ENCODE data around the gene PDE6G. TPM values are rescaled to one million over a fixed set of nuclear protein-coding genes. Genes with fewer than 3 reads are reported as not detected.

The PDE6G gene
- total RNA-seq, 1 donor from 2014 or later, result not detected

- no peak for DNase-seq (ENCODE audit: low spot score)
Measured at GRCh38 chr17:81662002-81662401, 5.7 kb upstream of the PDE6G start.

DNA sequence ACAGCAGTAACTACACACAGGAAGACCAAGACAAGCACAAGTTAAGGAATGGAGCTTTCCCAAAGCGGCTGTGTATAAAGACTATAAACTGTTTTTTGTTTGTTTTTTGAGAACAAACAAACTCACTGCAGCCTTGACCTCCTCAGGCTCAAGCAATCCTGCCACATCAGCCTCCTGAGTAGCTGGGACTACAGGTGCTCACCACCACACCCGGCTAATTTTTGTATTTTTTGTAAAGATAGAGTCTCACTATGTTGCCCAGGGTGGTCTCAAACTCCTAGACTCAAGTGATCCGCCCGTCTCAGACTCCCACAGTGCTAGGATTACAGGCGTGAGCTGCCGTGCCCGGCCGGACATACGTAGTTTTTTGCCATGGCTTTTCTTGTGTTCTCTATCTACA, 4.1 kb upstream of the PDE6G start:
- DNase-seq (ENCODE audit: low spot score), result no peak

DNA sequence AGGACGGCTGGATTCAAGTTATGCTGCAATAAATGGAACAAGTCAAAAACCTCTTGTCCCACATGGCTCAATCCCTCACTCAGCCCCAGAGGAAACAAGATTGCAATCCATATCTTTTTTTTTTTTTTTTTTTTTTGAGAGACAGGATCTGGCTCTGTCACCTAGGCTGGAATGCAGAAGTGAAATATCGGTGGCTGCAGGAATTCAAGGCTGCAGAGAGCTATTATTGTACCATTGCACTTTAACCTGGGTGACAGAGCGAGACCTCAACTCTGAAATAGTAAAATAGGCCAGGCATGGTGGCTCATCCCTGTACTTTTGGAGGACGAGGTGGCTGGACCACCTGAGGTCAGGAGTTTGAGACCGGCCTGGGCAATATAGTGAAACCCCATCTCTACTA, 2.7 kb upstream of the PDE6G start:
- no peak for DNase-seq (ENCODE audit: low spot score)

DNA sequence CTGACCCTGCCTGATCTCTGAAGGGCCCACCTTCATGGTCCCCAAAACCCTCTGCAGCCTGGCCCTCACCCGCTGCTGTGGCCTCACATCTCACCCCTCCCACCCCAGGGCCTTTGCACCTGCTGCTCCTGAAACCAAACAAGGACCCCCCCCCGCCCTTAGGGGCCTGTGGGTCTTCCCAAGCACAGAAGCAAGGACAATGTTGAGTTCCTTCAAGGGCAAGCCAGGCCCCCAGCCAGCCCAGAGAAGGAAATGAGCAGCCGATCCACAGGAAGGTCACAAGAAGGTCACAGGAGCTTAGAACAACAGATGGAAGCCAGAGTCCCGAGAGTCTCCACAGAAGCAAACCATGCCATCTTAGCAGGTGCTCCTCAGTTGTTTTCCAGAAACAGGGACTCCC, 493 bp upstream of the PDE6G start:
- no peak for DNase-seq (ENCODE audit: low spot score)

- DNase-seq (ENCODE audit: low spot score), result no peak
Measured at GRCh38 chr17:81655378-81656117, 794 bp downstream of the PDE6G start.

GRCh38 chr17:81652906-81653771, 3.2 kb downstream of the PDE6G start:
- no peak for DNase-seq (ENCODE audit: low spot score)

DNA sequence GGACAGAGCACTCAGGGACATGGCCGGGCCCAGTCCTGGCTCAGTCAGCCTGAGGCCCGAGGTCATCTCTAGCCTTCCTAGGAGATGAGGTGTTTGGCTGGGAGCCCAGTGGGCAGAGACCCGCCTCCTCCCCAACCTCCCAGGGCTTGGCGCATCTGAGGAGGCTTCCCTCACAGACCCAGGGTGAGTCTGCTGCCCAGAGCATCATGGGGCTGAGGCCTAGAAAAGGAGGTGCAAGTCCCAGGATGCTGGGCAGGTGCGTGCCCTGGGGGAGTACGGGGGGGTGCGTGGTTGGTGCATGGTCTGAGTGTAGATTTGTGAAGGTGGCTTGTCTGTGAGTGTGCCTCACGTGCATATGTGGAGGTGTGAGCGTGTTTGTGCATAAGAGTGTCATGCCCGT, 4.7 kb downstream of the PDE6G start:
- peak; percentile 13 for DNase-seq (ENCODE audit: low spot score)

DNA sequence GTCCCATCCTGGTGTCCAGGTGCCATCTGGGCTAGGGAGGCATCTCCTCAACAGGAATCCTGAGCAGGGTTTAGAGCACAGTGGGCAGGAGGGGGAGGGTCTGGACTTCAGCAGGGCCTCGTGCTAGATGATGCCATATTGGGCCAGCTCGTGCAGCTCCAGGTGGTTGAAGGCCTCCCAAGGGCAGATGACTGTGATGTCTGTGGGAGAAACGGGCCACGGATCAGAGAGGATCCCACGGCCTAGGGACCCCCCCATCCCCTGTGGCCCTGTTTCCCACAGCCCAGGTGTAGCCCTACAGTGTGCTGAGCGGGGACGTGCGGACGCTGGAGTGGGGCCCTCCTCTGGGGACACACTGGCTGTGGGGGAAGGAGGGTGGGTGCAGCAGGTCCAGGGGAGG, 5.4 kb downstream of the PDE6G start:
- no peak for DNase-seq (ENCODE audit: low spot score)

GRCh38 chr17:81648707-81649085, 7.6 kb downstream of the PDE6G start:
- DNase-seq (ENCODE audit: low spot score), result no peak

GRCh38 chr17:81648013-81648706, 8.2 kb downstream of the PDE6G start:
- no peak for DNase-seq (ENCODE audit: low spot score)

DNA sequence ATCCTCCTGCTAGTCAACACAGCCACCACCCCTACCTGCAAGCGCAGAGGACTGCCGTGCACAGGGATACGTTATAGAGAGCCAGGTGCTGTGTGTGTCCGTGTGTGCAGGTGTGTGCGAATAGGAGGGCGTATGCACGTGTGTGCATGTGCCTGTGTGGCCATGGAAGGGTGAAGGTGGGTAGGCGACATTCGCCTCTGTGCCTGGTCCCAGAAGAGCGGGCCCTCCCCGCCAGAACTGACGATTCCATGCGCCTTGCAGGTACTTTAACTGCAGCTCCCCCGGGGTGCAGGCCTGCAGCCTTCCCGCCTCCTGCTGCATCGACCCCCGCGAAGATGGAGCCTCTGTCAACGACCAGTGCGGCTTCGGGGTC, 8.7 kb downstream of the PDE6G start:
- no peak for DNase-seq (ENCODE audit: low spot score)

GRCh38 chr17:81646869-81647600, 9.3 kb downstream of the PDE6G start:
- no peak for DNase-seq (ENCODE audit: low spot score)

DNA sequence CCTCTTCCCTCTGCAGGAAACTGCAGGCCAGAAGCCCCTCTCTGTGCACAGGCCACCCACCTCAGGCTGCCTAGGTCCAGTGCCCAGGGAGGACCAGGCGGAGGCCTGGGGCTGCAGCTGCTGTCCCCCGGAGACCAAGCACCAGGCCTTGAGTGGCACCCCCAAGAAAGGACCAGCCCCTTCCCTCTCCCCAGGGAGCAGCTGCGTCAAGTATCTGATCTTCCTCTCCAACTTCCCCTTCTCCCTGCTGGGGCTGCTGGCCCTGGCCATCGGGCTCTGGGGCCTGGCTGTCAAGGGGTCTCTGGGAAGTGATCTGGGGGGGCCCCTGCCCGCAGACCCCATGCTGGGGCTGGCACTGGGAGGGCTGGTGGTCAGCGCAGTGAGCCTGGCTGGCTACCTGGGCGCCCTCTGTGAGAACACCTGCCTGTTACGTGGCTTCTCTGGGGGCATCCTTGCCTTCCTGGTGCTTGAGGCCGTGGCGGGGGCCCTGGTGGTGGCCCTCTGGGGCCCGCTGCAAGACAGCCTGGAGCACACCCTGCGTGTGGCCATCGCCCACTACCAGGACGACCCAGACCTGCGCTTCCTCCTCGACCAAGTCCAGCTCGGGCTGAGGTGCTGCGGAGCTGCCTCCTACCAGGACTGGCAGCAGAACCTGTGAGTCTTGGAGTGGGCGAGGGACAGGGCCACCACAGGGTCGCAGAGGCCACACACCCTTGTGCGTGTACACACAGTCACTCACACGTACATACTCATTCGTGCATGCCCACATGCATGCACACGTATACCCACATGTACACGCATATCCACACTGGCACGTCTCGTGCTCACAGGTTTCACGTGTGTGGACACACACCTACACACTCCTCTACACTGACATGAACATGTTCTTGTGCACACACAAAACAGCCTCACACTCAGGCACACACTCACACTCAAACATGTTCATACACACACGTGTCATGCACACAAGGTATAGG, 11.1 kb downstream of the PDE6G start:
- no peak for DNase-seq (ENCODE audit: low spot score)

DNA sequence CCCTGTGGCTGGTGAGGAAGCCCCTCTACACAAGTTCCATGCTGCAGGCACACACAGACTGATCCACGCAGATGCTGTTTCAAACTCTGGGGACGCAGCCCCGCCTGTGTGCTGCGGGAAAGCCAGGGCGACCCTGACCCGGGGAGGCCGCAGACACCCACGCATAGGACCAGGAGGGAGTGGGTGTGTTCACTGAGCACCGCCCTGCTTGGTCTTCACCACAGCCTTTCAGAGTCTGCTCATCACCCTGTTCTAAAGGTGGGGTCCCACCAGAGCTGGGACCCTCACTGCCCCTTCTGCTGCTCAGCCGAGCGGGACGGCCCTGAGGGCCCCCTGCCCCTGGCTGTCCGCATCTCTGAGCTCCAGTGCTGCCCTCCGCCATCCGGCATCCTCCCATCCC, 11.8 kb downstream of the PDE6G start:
- no peak for DNase-seq (ENCODE audit: low spot score)

DNA sequence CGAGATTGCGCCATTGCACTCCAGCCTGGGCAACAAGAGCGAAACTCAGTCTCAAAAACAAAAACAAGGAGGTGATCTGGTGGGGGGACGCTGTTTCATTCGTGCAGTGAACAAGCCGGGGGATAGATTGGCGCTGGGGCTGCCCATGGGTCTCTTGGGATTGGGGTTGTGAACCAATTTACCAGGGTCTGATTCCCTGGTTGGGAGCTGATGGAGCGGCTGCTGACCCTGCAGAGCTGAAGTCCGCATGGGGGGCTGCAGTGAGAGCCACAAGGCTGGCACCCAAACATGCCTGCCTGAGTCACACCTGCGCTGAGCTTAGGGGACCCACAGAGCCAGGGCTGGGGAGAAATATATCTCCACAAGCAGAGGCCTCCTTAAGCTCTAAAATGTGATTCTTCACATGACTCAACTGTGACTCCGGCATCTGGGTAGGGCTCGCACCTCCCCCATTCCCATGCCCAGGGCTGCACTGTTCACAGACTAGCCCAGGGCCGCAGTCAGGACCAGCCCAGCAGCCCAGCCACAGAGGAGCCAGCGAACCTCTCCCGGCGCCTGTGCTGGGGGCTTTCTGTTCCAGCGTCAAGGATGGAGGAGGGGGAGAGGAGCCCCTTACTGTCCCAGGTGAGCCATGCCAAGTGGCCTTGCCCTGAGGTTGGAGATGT, 14.4 kb downstream of the PDE6G start:
- DNase-seq (ENCODE audit: low spot score), result no peak

DNA sequence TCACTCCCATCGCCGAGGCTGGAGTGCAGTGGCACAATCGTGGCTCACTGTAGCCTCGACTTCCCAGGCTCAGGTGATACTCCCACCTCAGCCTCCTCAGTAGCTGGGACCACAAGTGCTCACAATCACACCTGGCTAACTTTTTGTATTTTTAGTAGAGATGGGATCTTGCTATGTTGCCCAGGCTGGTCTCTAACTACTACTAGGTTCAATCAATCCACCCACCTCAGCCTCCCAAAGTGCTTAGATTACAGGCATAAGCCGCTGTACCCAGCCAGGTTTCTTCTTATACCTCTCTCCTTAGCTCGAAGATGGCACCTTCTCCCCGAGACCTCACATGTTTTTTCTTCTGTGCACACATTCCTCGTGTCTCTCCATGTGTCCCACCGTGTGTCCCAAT, 16.3 kb downstream of the PDE6G start:
- DNase-seq (ENCODE audit: low spot score), result no peak

GRCh38 chr17:81638683-81639082, 17.7 kb downstream of the PDE6G start:
- no peak for DNase-seq (ENCODE audit: low spot score)

GRCh38 chr17:81636505-81637288, 19.6 kb downstream of the PDE6G start, which contains the start of the genes NPLOC4 and TSPAN10:
NPLOC4 (minus strand) TSS chr17:81637112; CDS start chr17:81636930, 182 bp downstream.
TSPAN10 (plus strand) TSS chr17:81637196; CDS start chr17:81642413, 5,217 bp downstream.
- peak; percentile 88 for DNase-seq (ENCODE audit: low spot score)

DNA sequence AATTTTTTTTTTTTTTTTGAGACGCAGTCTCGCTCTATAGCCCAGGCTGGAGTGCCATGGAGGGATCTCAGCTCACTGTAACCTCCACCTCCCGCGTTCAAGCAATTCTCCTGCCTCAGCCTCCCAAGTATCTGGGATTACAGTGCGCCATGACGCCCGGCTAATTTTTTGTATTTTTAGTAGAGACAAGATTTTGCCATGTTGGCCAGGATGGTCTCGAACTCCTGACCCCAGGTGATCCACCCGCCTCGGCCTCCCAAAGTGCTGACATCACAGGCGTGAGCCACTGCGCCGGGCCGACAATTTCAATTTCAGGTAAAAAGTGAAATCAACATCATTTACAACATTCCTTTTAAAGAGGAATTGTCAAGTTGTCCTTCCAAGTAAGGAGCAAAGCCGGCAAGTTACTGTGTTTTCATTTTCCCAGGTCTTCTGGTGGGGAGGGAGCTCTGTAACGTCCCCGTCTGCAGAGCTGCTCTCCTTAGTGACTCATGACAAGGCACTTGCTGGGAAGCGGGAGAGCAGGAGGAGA, 20.3 kb downstream of the PDE6G start:
- DNase-seq (ENCODE audit: low spot score), result no peak

Data from umbilical cord (tissue), 2 donors.